SK-N-SH (cell line): Measurements from ENCODE around the gene SLC16A10. TPM values are rescaled to one million over a fixed set of nuclear protein-coding genes. Genes with fewer than 3 reads are reported as not detected.
A peak's percentile ranks its signal among the peaks of the same experiment; 100 is the strongest.

ENCODE experiments used
- CTCF ChIA-PET: fragments of 300-600, 350-600 bp; formaldehyde crosslinking; extraction: SDS; loops from one replicate; lab custom pipeline; 2021; lab: Yijun Ruan, JAX
- POLR2A ChIA-PET: fragments of 350-600 bp; sonication (Branson Sonifier 250); formaldehyde crosslinking; extraction: SDS; loops from one replicate; lab custom pipeline; 2020; ENCODE audit warnings: antibody characterized with exemption, inconsistent platforms; lab: Yijun Ruan, JAX
- DNase-seq: peaks from one replicate; pipeline ENCODE4 v3.0.0; 2012
- H2AFZ ChIP-seq: fragments of 200-600 bp; sonication (generic); 2 replicates; pipeline ENCODE4 v1.8.1; 2016; ENCODE audit warnings: antibody characterized with exemption, mild to moderate bottlenecking, low read depth
- H3F3A ChIP-seq: fragments of 200-600 bp; sonication (generic); replicated peaks from 2 replicates; pipeline ENCODE3; 2016; ENCODE audit warnings: antibody characterized with exemption, mild to moderate bottlenecking; ENCODE audit not compliant: insufficient read depth
- H3K27ac ChIP-seq, 2 experiments: fragments of 200-500 bp in 1 of 2; fragments of 200-600 bp in 1 of 2; sonication (Bioruptor generic) in 1 of 2; sonication (generic), shearing (Covaris generic) in 1 of 2; 2 replicates each; pipeline versions ENCODE4 v1.5.1 to v1.6.1; 2014 to 2016; ENCODE audit warnings: low read depth in 2 of 2, inconsistent platforms in 1 of 2, low read length in 1 of 2, mild to moderate bottlenecking in 1 of 2, mixed read lengths in 1 of 2
- H3K27me3 ChIP-seq: fragments of 200-600 bp; sonication (generic), shearing (Covaris generic); 2 replicates; pipeline ENCODE4 v1.6.1; 2016; ENCODE audit warnings: mixed run types; ENCODE audit not compliant: insufficient read depth
- H3K36me3 ChIP-seq, 2 experiments: fragments of 200-500 bp in 1 of 2; fragments of 200-600 bp in 1 of 2; sonication (Bioruptor generic) in 1 of 2; sonication (generic) in 1 of 2; replicated peaks in 1 of 2; 2 replicates each; pipeline versions ENCODE3 to v1.5.1; 2014 to 2016; ENCODE audit warnings: low read length in 1 of 2, mild to moderate bottlenecking in 1 of 2; ENCODE audit not compliant: insufficient read depth in 2 of 2, control insufficient read depth in 1 of 2
- H3K4me1 ChIP-seq, 2 experiments: fragments of 200-500 bp in 1 of 2; fragments of 200-600 bp in 1 of 2; sonication (Bioruptor generic) in 1 of 2; sonication (generic), shearing (Covaris generic) in 1 of 2; 2 replicates each; pipeline versions ENCODE4 v1.5.1 to v1.6.1; 2014 to 2016; ENCODE audit warnings: low read depth in 1 of 2, low read length in 1 of 2, mixed run types in 1 of 2; ENCODE audit not compliant: insufficient read depth in 2 of 2, control insufficient read depth in 1 of 2
- H3K4me2 ChIP-seq: fragments of 200-600 bp; sonication (generic), shearing (Covaris generic); 2 replicates; pipeline ENCODE4 v1.6.1; 2017; ENCODE audit warnings: mixed run types
- H3K4me3 ChIP-seq, 2 experiments: fragments of 200-500 bp in 1 of 2; fragments of 200-600 bp in 1 of 2; sonication (Bioruptor generic) in 1 of 2; sonication (generic), shearing (Covaris generic) in 1 of 2; 2 replicates each; pipeline versions ENCODE4 v1.5.1 to v1.8.1; 2014 to 2016; ENCODE audit warnings: low read depth in 2 of 2, inconsistent platforms in 1 of 2, low read length in 1 of 2, mild to moderate bottlenecking in 1 of 2, mixed read lengths in 1 of 2, moderate library complexity in 1 of 2
- H3K79me2 ChIP-seq: fragments of 200-600 bp; sonication (generic); 2 replicates; pipeline ENCODE4 v1.8.1; 2017; ENCODE audit warnings: mild to moderate bottlenecking; ENCODE audit not compliant: insufficient read depth
- H3K9ac ChIP-seq: fragments of 200-600 bp; sonication (generic); 2 replicates; pipeline ENCODE4 v1.6.1; 2017; ENCODE audit warnings: mixed run types
- H3K9me2 ChIP-seq: fragments of 200-600 bp; sonication (generic); 2 replicates; pipeline ENCODE4 v1.6.1; 2017; ENCODE audit warnings: mixed run types
- H3K9me3 ChIP-seq: fragments of 200-600 bp; sonication (generic); 2 replicates; pipeline ENCODE4 v1.6.1; 2017; ENCODE audit warnings: mixed run types, mild to moderate bottlenecking, moderate library complexity
- H4K20me1 ChIP-seq: fragments of 200-600 bp; sonication (generic); 2 replicates; pipeline ENCODE4 v1.6.1; 2017; ENCODE audit warnings: mild to moderate bottlenecking, mixed run types; ENCODE audit not compliant: insufficient read depth
- CHD2 ChIP-seq: fragments of 150-350 bp; IDR thresholded peaks from 2 replicates; pipeline ENCODE4 v1.6.1; 2018; ENCODE audit warnings: low read length; ENCODE audit not compliant: partially characterized antibody
- CTCF ChIP-seq: fragments of 200-600 bp; sonication (generic); IDR thresholded peaks from 2 replicates; pipeline ENCODE4 v1.6.1; 2017; ENCODE audit warnings: antibody characterized with exemption, mild to moderate bottlenecking, moderate library complexity
- EP300 ChIP-seq, 2 experiments: IDR thresholded peaks; 2 replicates each; pipeline versions ENCODE4 v1.4.0 to v1.6.1; 2012; ENCODE audit warnings: borderline replicate concordance in 1 of 2, low read depth in 1 of 2, low read length in 1 of 2
- GABPA ChIP-seq: IDR thresholded peaks from 2 replicates; pipeline ENCODE4 v1.4.0; 2012; ENCODE audit warnings: low read depth, mild to moderate bottlenecking
- JUND ChIP-seq: IDR thresholded peaks from 2 replicates; pipeline ENCODE4 v1.4.0; 2012
- NRF1 ChIP-seq: IDR thresholded peaks from 2 replicates; pipeline ENCODE4 v1.6.1; 2012; ENCODE audit warnings: low read depth, mild to moderate bottlenecking, low read length
- PBX3 ChIP-seq: IDR thresholded peaks from 2 replicates; pipeline ENCODE4; 2012
- RFX5 ChIP-seq: IDR thresholded peaks from 2 replicates; pipeline ENCODE4 v1.6.1; 2012; ENCODE audit warnings: mild to moderate bottlenecking, improper control_type of control experiment, low read length
- SMC3 ChIP-seq: IDR thresholded peaks from 2 replicates; pipeline ENCODE4 v1.6.1; 2012; ENCODE audit warnings: low read depth, low read length, improper control_type of control experiment
- WGBS: methylation state at CpG from one replicate; pipeline ENCODE4 v1.1.6; 2017; ENCODE audit warnings: low lambda C conversion rate; 5-methylcytosine and 5-hydroxymethylcytosine counted together
- polyA plus RNA-seq, 3 experiments: library from polyadenylated mRNA; depleted of rRNA; stranded (reverse); fragments of >200 nt; gene quantifications; 2 replicates each; pipeline ENCODE4 v1.2.3, GENCODE V29; 2012
- TF ChIP-seq, protein P1 (sequence below): fragments of 150-350 bp; IDR thresholded peaks from 2 replicates; pipeline ENCODE4 v1.6.1; 2017; ENCODE audit warnings: antibody characterized with exemption, low read length, low read depth, borderline replicate concordance

The SLC16A10 gene
- polyA plus RNA-seq, 1 of the 3 experiments (the other 2 are of a cell fraction): 0.12 TPM

DNA sequence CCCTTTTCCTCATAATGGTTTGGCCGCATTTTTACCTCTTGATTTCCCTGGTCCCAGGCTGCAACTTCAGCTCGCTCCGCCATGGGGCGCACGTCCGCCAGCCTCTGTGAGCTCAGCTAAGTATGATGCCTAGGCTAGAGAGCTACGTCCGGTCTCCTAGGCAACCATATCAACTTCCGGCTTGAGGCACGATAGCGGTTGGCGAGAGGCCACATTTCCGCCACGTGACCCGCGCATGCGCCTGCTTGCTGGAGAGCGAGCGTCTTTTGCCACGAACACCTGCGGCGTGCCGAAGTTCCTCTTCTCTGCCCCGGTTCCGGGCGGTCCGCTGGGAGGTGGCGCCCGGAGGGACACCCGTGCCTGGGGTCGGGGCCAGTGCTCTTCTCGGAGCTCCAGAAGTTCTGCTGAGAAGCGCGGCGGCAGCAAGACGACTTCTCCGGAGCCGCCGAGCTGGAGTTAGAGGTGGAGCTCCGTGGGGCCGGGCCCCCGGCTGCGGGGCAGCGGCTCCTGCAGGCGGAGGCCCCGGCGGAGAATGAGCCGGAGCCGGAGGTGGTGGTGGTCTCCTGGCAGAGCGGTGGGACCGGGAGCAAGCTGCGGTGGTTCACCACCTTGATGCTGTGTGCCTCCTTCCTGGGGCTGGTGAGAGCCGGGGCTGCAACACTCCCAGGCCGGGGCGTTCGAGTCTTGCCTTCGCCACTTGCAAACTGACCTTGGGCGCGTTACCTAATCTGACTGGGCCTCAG, 172.0 kb downstream of the SLC16A10 start (continued):
- TF ChIP-seq GABPA (peak; percentile 85), SMC3 (peak; percentile 88), RFX5 (0 out of 2 replicates have a peak, but pooled peaks have one; percentile 55), CTCF (peak; percentile 91), JUND (no peak), NRF1 (peak; percentile 92), CHD2 (peak; percentile 46), EP300 (IDR thresholded peaks at IDR 0.05; ENCODE audit: borderline replicate concordance in 1 of 2, low read depth in 1 of 2, low read length in 1 of 2) (no peak; a peak in 1 of 4 replicates)
- TF ChIP-seq, protein P1, sequence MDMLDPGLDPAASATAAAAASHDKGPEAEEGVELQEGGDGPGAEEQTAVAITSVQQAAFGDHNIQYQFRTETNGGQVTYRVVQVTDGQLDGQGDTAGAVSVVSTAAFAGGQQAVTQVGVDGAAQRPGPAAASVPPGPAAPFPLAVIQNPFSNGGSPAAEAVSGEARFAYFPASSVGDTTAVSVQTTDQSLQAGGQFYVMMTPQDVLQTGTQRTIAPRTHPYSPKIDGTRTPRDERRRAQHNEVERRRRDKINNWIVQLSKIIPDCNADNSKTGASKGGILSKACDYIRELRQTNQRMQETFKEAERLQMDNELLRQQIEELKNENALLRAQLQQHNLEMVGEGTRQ: peak; percentile 95
- TF ChIP-seq, all 33 proteins: peak for 16

- Histone ChIP-seq H3K9me3 (no peaks in the 10 kb centered on the region), H3K27me3 (no peaks in the 10 kb centered on the region), H3K4me1 (peaks cover 6 to 10% of the 10 kb centered on the region in 2 experiments), H3K27ac (peak overlapping the region in 1 of 2 experiments; percentile 85; a peak in 1 of 4 replicates), H3K9me2 (no peaks in the 10 kb centered on the region), H3K4me2 (peak overlapping the region; percentile 94), H2AFZ (0 out of 2 replicates have a peak overlapping the region, but pooled peaks have one; percentile 2), H3K36me3 (peaks cover 0 to 3% of the 10 kb centered on the region in 2 experiments), H3K79me2 (peaks cover 45% of the 10 kb centered on the region), H3K4me3 (peak overlapping the region; percentile 74 to 98), H3K9ac (peak overlapping the region; percentile 67), H3F3A (peaks cover 20% of the 10 kb centered on the region), H4K20me1 (no peaks in the 10 kb centered on the region; the same call in 1 of the 2 replicates)
- 68% methylated on average over 12 of the region's 12 CpGs for WGBS
- DNase-seq: no peak
- no peak for TF ChIP-seq EP300 (IDR thresholded peaks at IDR 0.05; ENCODE audit: borderline replicate concordance in 1 of 2, low read depth in 1 of 2, low read length in 1 of 2)
- peak; percentile 28; the same call in 1 of the 2 replicates for TF ChIP-seq PBX3
- POLR2A ChIA-PET: no interaction called here
- CTCF ChIA-PET: no interaction called here
Measured at GRCh38 chr6:111260570-111261298, 173.4 kb downstream of the SLC16A10 start.
